ENCODE data around the gene CTIF.

CTIF gene

DNA sequence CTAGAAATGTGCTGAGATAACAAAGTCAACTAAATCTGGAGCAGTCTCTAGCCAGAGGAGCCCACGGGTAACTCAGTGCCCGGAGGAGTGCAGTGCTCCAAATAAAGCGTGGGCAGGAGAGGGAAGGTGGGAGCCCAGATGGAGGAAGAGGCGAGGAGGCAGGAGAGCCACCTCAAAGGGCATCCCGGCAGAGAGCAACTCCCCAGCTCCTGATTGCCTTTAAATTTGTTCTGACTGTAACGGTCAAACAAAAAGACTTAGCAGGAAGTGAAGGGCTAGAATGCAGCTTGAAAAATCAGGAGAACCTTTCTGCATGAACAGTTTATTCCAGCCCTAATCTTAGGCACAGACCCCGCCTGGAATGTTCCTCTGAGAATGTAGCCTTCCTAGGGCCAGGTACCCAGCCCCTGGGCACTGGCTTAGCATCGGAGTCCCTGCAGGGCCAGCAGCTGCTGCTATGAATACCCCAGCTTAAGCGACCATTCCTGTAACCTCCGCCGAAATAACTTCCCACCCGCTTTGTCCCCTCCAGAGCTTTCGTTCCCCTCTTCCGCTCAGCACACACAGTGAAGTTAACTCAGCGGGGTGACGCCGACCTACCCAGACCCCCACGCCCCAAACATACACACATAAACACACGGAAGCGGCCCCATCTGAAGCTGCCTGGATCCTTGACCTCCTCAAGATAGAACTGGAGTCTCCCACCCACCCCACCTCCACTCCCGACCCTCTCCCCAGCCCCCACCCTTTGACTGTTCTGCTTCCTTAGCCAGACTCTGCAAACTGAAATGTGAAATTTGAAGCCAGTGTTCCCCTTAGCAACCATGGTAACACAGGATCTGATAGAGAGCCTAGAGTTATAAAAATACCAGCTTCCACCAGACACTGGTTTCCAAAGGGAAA lies 288.7 kb downstream of the CTIF start:
- TF ChIP-seq, protein P1, sequence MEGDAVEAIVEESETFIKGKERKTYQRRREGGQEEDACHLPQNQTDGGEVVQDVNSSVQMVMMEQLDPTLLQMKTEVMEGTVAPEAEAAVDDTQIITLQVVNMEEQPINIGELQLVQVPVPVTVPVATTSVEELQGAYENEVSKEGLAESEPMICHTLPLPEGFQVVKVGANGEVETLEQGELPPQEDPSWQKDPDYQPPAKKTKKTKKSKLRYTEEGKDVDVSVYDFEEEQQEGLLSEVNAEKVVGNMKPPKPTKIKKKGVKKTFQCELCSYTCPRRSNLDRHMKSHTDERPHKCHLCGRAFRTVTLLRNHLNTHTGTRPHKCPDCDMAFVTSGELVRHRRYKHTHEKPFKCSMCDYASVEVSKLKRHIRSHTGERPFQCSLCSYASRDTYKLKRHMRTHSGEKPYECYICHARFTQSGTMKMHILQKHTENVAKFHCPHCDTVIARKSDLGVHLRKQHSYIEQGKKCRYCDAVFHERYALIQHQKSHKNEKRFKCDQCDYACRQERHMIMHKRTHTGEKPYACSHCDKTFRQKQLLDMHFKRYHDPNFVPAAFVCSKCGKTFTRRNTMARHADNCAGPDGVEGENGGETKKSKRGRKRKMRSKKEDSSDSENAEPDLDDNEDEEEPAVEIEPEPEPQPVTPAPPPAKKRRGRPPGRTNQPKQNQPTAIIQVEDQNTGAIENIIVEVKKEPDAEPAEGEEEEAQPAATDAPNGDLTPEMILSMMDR (IDR thresholded peaks at IDR 0.05; ENCODE audit: control insufficient read depth, extremely low read depth, insufficient read depth): no peak
- DNase-seq (ENCODE audit: low read depth): peak; percentile 28
- no peak overlapping the region; the same call in 1 of the 2 replicates for H3K4me3 ChIP-seq (ENCODE audit: low read depth, low read length)

DNA sequence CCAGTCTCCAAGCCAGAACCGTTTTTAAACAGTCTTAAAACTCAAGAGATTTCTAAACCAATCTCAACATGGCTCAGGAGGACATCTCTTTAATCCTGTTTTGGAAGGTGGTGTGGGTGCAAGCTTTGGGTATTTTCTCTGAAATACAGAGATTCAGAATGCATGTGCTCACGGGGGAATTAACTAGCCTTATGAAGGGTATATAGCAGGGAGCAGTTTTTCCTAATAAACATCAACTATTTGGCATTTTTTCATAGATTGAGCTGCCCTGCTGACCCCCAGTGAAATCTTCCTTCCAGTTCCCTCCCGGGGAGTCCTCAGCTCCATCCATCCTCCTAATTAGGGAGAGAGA lies 289.3 kb downstream of the CTIF start:
- no peak overlapping the region; the same call in 1 of the 2 replicates for H3K4me3 ChIP-seq (ENCODE audit: low read depth, low read length)
- TF ChIP-seq, protein P1 (IDR thresholded peaks at IDR 0.05; ENCODE audit: control insufficient read depth, extremely low read depth, insufficient read depth): no peak
- DNase-seq (ENCODE audit: low read depth): no peak

DNA sequence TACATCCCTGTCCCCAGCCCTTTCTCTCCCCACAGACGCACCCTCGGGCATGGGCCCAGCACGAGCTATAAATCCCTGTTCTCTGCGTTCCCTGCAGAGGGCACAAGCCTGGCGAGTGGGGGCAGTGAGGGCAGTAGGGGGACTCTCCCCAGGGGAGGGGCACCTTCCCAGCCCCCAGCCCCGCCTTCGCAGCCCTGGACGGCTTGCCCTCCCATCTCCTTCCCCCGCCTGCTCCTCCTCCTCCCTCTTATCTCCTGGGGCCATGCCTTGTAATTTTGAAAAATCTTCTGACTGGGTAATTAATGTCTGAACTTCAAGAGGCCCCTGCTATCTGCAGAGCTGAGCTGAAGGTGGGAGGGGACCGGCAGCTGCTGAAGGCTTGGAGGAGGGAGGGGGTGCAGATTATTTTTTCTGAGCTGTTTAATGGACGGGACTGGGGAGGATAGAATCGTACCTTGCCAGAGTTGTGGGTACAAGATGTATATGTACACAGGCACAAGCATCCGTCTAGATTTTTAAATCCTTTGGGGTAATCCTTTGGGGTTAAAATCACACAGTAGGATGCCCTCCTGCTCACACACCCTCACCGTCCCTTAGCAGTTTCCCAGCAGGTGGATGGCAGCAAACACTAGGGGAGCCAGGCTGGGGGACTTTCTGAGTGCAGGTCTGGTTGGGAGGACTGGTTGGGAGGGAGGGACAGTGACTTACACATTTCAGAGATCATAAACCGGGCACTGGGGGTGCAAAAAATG lies 290.0 kb downstream of the CTIF start:
- H3K4me3 ChIP-seq (ENCODE audit: low read depth, low read length): no peak overlapping the region
- DNase-seq (ENCODE audit: low read depth): no peak
- TF ChIP-seq, protein P1 (IDR thresholded peaks at IDR 0.05; ENCODE audit: control insufficient read depth, extremely low read depth, insufficient read depth): peak; percentile 10; the same call in 1 of the 2 replicates

GRCh38 chr18:48829443-48830149 lies 290.8 kb downstream of the CTIF start:
- TF ChIP-seq, protein P1 (IDR thresholded peaks at IDR 0.05; ENCODE audit: control insufficient read depth, extremely low read depth, insufficient read depth): no peak
- no peak for DNase-seq (ENCODE audit: low read depth)
- no peak overlapping the region for H3K4me3 ChIP-seq (ENCODE audit: low read depth, low read length)

GRCh38 chr18:48831113-48831759 lies 292.4 kb downstream of the CTIF start:
- TF ChIP-seq, protein P1 (IDR thresholded peaks at IDR 0.05; ENCODE audit: control insufficient read depth, extremely low read depth, insufficient read depth): no peak
- H3K4me3 ChIP-seq (ENCODE audit: low read depth, low read length): no peak overlapping the region
- no peak for DNase-seq (ENCODE audit: low read depth)

DNA sequence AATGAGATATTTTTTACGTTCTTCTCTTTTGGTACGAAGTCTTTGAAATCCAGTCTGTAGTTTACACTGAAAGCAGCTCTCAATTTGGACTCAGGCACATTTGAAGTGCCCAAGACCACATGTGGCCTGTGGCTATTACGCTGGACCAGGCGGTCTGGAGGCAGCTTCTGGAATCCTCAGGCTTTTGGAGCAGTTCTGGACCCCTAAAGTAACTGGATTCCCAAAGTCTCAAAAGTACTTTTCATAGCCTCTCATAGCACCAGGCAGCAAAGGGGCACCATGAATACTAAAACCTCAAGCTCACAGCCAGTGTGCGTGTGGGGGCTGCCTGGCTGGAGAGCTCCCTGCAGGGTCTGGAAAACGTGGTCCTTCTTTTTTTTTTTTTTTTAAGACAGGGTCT lies 293.0 kb downstream of the CTIF start:
- no peak for DNase-seq (ENCODE audit: low read depth)
- TF ChIP-seq, protein P1 (IDR thresholded peaks at IDR 0.05; ENCODE audit: control insufficient read depth, extremely low read depth, insufficient read depth): no peak
- H3K4me3 ChIP-seq (ENCODE audit: low read depth, low read length): no peak overlapping the region
